Esophagus squamous epithelium (tissue), 5 donors: ENCODE data around the gene CDC16. TPM values are rescaled to one million over a fixed set of nuclear protein-coding genes. Genes with fewer than 3 reads are reported as not detected.

Experiments
- DNase-seq: peaks from one replicate; lab custom pipeline; 2025; lab: John Stamatoyannopoulos, UW
- H3K27ac ChIP-seq, 4 donors: fragments of 200-600 bp; sonication (generic); one replicate each; pipeline ENCODE4 v1.5.1; 2016 to 2019; ENCODE audit warnings: mild to moderate bottlenecking in 1 of 4
- H3K27me3 ChIP-seq, 4 donors: fragments of 200-600 bp; sonication (generic); 1 replicate in 3 of 4; 2 replicates in 1 of 4; pipeline versions ENCODE4 v1.5.1 to v1.6.0; 2017 to 2021; ENCODE audit warnings: antibody characterized with exemption in 1 of 4
- H3K36me3 ChIP-seq, 3 donors: fragments of 200-600 bp; sonication (generic); one replicate each; pipeline ENCODE4 v1.5.1; 2016 to 2019
- H3K4me1 ChIP-seq, 3 donors: fragments of 200-600 bp; sonication (generic); one replicate each; pipeline ENCODE4 v1.5.1; 2017 to 2019
- H3K4me3 ChIP-seq, 4 donors: fragments of 200-600 bp; sonication (generic); 1 replicate in 3 of 4; 2 replicates in 1 of 4; pipeline ENCODE4 v1.5.1; 2016 to 2019; ENCODE audit warnings: mild to moderate bottlenecking in 2 of 4, moderate library complexity in 1 of 4
- H3K9me3 ChIP-seq, 3 donors: fragments of 200-600 bp; sonication (generic); one replicate each; pipeline ENCODE4 v1.5.1; 2016 to 2019
- POLR2A ChIP-seq, 4 donors: fragments of 450-650 bp; IDR thresholded peaks; one replicate each; pipeline ENCODE4 v1.6.1; 2017; ENCODE audit warnings: antibody characterized with exemption in 4 of 4, mild to moderate bottlenecking in 4 of 4, moderate library complexity in 3 of 4
- WGBS, 2 donors: methylation state at CpG; one replicate each; pipeline ENCODE4 v1.1.5; 2018; 5-methylcytosine and 5-hydroxymethylcytosine counted together
- intact Hi-C: fragments of 100-400 bp; cut with DNase I; formaldehyde crosslinking; loops from one replicate; pipeline ENCODE4 v1.15.0; 2022
- total RNA-seq, 4 donors: library from RNA; depleted of rRNA; stranded (reverse); fragments of >200 nt; gene quantifications; one replicate each; pipeline ENCODE4 v1.1.0, GENCODE V29; 2016
- TF ChIP-seq, protein P1 (sequence below), 6 experiments: fragments of 450-650 bp in 4 of 6; fragments of 200-600 bp in 2 of 6; sonication (generic) in 2 of 6; IDR thresholded peaks; one replicate each; pipeline ENCODE4 v1.5.1; 2016 to 2019; ENCODE audit warnings: antibody characterized with exemption in 6 of 6, mild to moderate bottlenecking in 4 of 6, moderate library complexity in 4 of 6
- donor health status: DM: yes; HTN: yes; CAD: no.

Gene CDC16
- total RNA-seq, 4 donors from 2014 or later, result 22.9 to 40.2 (median 30.2) TPM

DNA sequence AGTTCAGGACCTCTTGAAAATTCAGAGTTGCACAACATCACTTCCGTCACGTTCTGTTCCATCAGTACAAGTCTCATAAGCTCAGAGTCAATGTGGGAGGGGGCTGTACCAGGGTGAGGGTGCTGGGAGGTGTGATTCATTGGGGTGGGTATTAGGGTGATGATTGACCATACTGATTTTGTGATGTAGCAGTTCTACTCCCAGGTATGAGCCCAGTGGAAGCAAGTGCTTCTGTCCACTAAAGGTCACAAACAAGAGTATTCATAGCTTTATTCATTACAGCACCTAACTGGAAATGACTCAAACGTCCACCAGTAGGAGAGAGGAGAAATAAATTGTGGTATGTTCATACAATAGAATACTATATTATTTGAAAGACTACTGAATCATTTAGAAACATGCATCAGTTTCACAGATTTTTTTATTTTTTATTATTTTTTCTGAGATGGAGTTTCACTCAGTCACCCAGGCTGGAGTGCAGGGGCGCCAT, 34.6 kb downstream of the CDC16 start:
- WGBS, 2 donors, result 87 to 89% methylated on average over 4 of the region's 4 CpGs
- H3K27ac ChIP-seq, result no peak overlapping the region
- H3K36me3 ChIP-seq, result peaks cover 11 to 96% (median 41%) of the 10 kb centered on the region in 3 donors
- no peaks in the 10 kb centered on the region for H3K9me3 ChIP-seq
- no peaks in the 10 kb centered on the region for H3K27me3 ChIP-seq
- no peak for DNase-seq
- H3K4me1 ChIP-seq, result no peaks in the 10 kb centered on the region
- H3K4me3 ChIP-seq, result no peak overlapping the region
- intact Hi-C loops, result no loop called here
- no peak for TF ChIP-seq POLR2A (IDR thresholded peaks at IDR 0.05)
- TF ChIP-seq, protein P1, sequence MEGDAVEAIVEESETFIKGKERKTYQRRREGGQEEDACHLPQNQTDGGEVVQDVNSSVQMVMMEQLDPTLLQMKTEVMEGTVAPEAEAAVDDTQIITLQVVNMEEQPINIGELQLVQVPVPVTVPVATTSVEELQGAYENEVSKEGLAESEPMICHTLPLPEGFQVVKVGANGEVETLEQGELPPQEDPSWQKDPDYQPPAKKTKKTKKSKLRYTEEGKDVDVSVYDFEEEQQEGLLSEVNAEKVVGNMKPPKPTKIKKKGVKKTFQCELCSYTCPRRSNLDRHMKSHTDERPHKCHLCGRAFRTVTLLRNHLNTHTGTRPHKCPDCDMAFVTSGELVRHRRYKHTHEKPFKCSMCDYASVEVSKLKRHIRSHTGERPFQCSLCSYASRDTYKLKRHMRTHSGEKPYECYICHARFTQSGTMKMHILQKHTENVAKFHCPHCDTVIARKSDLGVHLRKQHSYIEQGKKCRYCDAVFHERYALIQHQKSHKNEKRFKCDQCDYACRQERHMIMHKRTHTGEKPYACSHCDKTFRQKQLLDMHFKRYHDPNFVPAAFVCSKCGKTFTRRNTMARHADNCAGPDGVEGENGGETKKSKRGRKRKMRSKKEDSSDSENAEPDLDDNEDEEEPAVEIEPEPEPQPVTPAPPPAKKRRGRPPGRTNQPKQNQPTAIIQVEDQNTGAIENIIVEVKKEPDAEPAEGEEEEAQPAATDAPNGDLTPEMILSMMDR (IDR thresholded peaks at IDR 0.05), result no peak

DNA sequence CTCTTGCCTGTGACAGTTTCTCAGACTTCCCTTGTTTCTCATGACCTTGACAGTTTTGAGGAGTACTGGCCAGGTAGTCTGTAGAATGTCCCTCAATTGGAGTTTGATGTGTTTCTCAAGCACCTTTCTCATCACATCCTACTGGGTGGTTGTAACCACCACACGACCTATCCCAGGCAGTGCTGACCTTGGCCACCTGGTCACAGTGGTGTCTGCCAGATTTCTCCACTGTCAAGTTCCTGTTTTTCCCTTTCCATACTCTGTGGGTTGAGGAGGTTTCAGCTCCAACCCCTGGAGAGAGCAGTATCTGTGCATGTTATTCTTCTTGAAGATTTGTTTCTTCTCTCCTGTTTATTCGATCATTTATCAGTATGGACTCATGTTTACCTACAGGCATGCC, 38.3 kb downstream of the CDC16 start:
- intact Hi-C loops, result no loop called here
- no peak overlapping the region for H3K27ac ChIP-seq
- no peak for DNase-seq
- WGBS, 2 donors, result 73 to 77% methylated on average over 2 of the region's 2 CpGs
- no peaks in the 10 kb centered on the region for H3K9me3 ChIP-seq
- H3K4me1 ChIP-seq, result no peaks in the 10 kb centered on the region
- H3K4me3 ChIP-seq, result no peak overlapping the region
- TF ChIP-seq POLR2A (IDR thresholded peaks at IDR 0.05), result no peak
- TF ChIP-seq, protein P1 (IDR thresholded peaks at IDR 0.05), result no peak
- H3K36me3 ChIP-seq, result peaks cover 3 to 88% (median 10%) of the 10 kb centered on the region in 3 donors
- no peaks in the 10 kb centered on the region for H3K27me3 ChIP-seq

DNA sequence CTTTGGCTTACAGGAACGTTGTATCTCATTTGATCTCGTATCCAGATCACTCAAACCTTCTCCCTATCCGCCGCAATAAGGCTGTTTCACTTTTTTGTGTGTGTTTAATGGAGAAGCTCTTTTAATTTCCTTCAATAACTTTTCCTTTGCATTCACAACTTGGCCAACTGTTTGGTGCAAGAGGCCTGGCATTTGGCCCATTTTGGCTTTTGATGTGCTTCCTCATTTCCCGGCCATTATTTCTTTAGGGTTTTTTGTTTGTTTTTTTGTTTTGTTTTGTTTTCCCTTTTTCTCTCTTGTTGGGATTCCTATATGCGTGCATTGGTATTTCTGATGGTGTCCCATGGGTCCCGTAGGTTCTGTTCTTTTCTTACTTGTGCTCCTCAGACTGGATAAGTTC, 40.6 kb downstream of the CDC16 start:
- H3K27me3 ChIP-seq, result no peaks in the 10 kb centered on the region
- WGBS, 2 donors, result 75 to 76% methylated on average over 7 of the region's 7 CpGs
- no peak for DNase-seq
- no peak overlapping the region for H3K4me3 ChIP-seq
- peaks cover 0 to 70% (median 9%) of the 10 kb centered on the region in 3 donors for H3K36me3 ChIP-seq
- H3K9me3 ChIP-seq, result no peaks in the 10 kb centered on the region
- intact Hi-C loops, result no loop called here
- no peak for TF ChIP-seq POLR2A (IDR thresholded peaks at IDR 0.05)
- TF ChIP-seq, protein P1 (IDR thresholded peaks at IDR 0.05), result no peak
- H3K4me1 ChIP-seq, result peaks cover 0 to 7% (median 1%) of the 10 kb centered on the region in 3 donors
- H3K27ac ChIP-seq, result no peak overlapping the region

DNA sequence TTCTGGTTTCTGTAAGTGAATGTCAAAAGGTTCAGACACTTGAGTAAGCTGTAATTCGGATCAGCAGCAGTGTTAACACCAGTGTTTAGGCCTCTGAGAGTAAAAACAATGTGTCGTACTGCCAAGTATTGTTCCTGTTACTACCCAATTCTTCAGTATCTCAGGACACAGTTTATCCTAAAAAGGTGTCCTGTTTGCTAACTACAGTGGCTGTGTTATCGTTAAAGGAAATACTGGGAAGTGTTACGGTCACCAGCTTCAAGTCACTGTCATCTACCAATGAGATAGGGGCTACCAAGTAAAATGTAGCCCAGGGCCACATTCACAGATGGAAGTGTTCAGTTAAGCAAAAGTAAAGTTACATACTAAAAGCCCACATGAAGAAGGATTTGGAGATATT, 44.4 kb downstream of the CDC16 start:
- TF ChIP-seq POLR2A (IDR thresholded peaks at IDR 0.05), result no peak
- TF ChIP-seq, protein P1 (IDR thresholded peaks at IDR 0.05), result no peak
- H3K36me3 ChIP-seq, result peaks cover 0 to 40% (median 0%) of the 10 kb centered on the region in 3 donors
- 86 to 90% methylated on average over 4 of the region's 4 CpGs for WGBS, 2 donors
- no peaks in the 10 kb centered on the region for H3K27me3 ChIP-seq
- H3K9me3 ChIP-seq, result no peaks in the 10 kb centered on the region
- H3K27ac ChIP-seq, result no peak overlapping the region
- DNase-seq, result no peak
- intact Hi-C loops, result no loop called here
- peaks cover 2 to 32% (median 12%) of the 10 kb centered on the region in 3 donors for H3K4me1 ChIP-seq
- H3K4me3 ChIP-seq, result no peak overlapping the region

DNA sequence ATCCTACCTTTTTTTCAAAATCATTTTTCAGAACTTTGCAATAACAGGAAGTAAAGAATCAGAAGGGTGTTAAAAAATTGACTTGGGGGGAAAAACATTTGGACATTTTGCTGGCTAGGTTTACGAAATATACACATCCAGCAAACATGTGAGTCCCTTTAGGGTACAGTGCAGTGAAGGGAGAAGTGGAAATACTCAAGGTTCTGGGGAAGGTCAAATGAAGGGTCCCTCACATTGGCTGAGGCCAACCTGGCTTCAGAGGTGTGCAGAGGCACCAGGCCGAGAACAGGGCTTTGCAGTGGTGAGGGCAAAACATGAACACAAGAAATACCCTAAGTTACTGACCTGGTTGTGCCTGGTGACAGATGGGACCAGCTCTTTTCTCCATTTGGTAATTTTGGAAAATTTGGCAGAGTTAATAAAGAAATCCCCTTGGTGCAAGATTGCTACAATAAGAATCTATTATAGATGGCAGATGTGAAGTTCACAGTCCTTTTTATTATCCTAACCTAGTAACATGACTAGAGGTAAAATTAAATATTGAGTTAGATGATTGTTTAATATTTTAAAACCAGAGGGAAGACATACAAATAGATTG, 45.2 kb downstream of the CDC16 start:
- DNase-seq, result no peak
- TF ChIP-seq, protein P1 (IDR thresholded peaks at IDR 0.05), result no peak
- no peak for TF ChIP-seq POLR2A (IDR thresholded peaks at IDR 0.05)
- Histone ChIP-seq H3K27me3 (no peaks in the 10 kb centered on the region), H3K36me3 (peaks cover 0 to 40% (median 0%) of the 10 kb centered on the region in 3 donors), H3K9me3 (no peaks in the 10 kb centered on the region), H3K4me3 (no peak overlapping the region), H3K4me1 (peaks cover 2 to 38% (median 12%) of the 10 kb centered on the region in 3 donors), H3K27ac (peak overlapping the region; percentile 24 to 99 (median 98))
- WGBS, 2 donors, result 92 to 94% methylated on average over 2 of the region's 2 CpGs
- intact Hi-C loops, result no loop called here
